ENCODE data around the gene FZR1.
"Not testable (repeated sequence)": the region's sequence is repeated elsewhere in the genome, so short reads cannot be mapped to it uniquely, and the experiment has no call there.

The FZR1 gene

GRCh38 chr19:3576696-3577443 lies 70.8 kb downstream of the FZR1 start:
- DNase-seq, result no peak

- no peak for DNase-seq
Measured at GRCh38 chr19:3577723-3578344, 71.7 kb downstream of the FZR1 start.

GRCh38 chr19:3578390-3578789 lies 72.3 kb downstream of the FZR1 start:
- no peak for DNase-seq

- no peak for DNase-seq
Measured at GRCh38 chr19:3580156-3580934, 74.2 kb downstream of the FZR1 start.

- DNase-seq, result not testable (repeated sequence)
Measured at GRCh38 chr19:3581792-3582191, 75.7 kb downstream of the FZR1 start.

GRCh38 chr19:3584036-3584802 lies 78.1 kb downstream of the FZR1 start:
- not testable (repeated sequence) for DNase-seq

GRCh38 chr19:3585301-3586126 lies 79.4 kb downstream of the FZR1 start, which contains the start of gene GIPC3:
TSS of gene GIPC3 (plus strand) at chr19:3585478. CDS start at chr19:3585598, 120 bp downstream.
- no peak for DNase-seq

- DNase-seq, result no peak
Measured at GRCh38 chr19:3586127-3586626, 80.1 kb downstream of the FZR1 start.

GRCh38 chr19:3586707-3587346 lies 80.7 kb downstream of the FZR1 start:
- DNase-seq, result no peak

Measured in GOT3 (cell line).